Measurements from ENCODE around the gene GRK5.

DNA sequence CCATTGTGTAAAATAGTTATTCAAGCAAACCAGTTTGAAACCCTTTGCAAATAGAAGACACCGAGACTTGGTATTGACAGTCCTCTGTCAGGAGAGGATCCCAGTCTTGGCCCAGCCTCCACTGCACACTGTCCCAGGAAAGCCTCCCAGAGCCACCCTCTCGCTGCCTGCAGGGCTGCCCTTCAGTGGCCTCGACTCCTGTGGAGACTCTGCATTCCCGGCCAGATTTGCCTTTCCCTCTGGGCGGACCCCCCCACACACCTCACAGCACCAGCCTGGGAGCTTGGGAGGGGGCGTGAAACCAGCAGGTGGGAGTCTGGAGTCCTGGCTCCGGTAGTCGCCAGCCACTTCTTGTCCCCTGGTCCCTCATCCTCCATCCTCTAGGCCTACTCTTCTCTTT, 48.7 kb downstream of the GRK5 start:
- TF ChIP-seq, protein P1, sequence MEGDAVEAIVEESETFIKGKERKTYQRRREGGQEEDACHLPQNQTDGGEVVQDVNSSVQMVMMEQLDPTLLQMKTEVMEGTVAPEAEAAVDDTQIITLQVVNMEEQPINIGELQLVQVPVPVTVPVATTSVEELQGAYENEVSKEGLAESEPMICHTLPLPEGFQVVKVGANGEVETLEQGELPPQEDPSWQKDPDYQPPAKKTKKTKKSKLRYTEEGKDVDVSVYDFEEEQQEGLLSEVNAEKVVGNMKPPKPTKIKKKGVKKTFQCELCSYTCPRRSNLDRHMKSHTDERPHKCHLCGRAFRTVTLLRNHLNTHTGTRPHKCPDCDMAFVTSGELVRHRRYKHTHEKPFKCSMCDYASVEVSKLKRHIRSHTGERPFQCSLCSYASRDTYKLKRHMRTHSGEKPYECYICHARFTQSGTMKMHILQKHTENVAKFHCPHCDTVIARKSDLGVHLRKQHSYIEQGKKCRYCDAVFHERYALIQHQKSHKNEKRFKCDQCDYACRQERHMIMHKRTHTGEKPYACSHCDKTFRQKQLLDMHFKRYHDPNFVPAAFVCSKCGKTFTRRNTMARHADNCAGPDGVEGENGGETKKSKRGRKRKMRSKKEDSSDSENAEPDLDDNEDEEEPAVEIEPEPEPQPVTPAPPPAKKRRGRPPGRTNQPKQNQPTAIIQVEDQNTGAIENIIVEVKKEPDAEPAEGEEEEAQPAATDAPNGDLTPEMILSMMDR (IDR thresholded peaks at IDR 0.05), result no peak
- TF ChIP-seq ZFX (IDR thresholded peaks at IDR 0.05; ENCODE audit: borderline replicate concordance), result no peak
